Adrenal gland (tissue), 12 donors: ENCODE data around the gene FBLN1. TPM values are rescaled to one million over a fixed set of nuclear protein-coding genes. Genes with fewer than 3 reads are reported as not detected.

Experiments
- DNase-seq, 7 donors: peaks; one replicate each; pipeline ENCODE4 v3.0.0-alpha.2; 2019 to 2020
- H3K27ac ChIP-seq, 5 donors: fragments of 200-600 bp; sonication (generic) in 4 of 5; 1 replicate in 3 of 5; 2 replicates in 2 of 5; pipeline versions ENCODE4 v1.5.1 to v1.8.0; 2016 to 2020; ENCODE audit warnings: mild to moderate bottlenecking in 1 of 5
- H3K27me3 ChIP-seq: fragments of 200-600 bp; 2 replicates; pipeline ENCODE4 v1.8.0; 2021
- H3K36me3 ChIP-seq, 2 donors: fragments of 200-600 bp; replicated peaks in 1 of 2; 1 replicate in 1 of 2; 2 replicates in 1 of 2; pipeline versions ENCODE4 v1.5.1 to v1.8.0; 2018 to 2022
- H3K4me1 ChIP-seq, 2 donors: fragments of 200-600 bp; replicated peaks in 1 of 2; 1 replicate in 1 of 2; 2 replicates in 1 of 2; pipeline versions ENCODE4 v1.5.1 to v1.8.0; 2018 to 2021
- H3K4me3 ChIP-seq, 4 donors: fragments of 200-600 bp; sonication (generic) in 3 of 4; one replicate each; pipeline ENCODE4 v1.5.1; 2016 to 2018
- H3K9me3 ChIP-seq, 3 donors: fragments of 200-600 bp; sonication (generic) in 1 of 3; replicated peaks in 1 of 3; 1 replicate in 2 of 3; 2 replicates in 1 of 3; pipeline versions ENCODE4 v1.5.1 to v1.8.0; 2016 to 2021
- POLR2A ChIP-seq, 2 donors: fragments of 450-650 bp; IDR thresholded peaks; one replicate each; pipeline ENCODE4 v1.6.1; 2017; ENCODE audit warnings: antibody characterized with exemption in 2 of 2, mild to moderate bottlenecking in 2 of 2, moderate library complexity in 1 of 2
- WGBS, 4 donors: extraction: QIAGEN DNeasy Blood & Tissue Kit in 2 of 4; methylation state at CpG; one replicate each; pipeline versions ENCODE4 v1.1.5 to v1.1.7; 2013 to 2017; 5-methylcytosine and 5-hydroxymethylcytosine counted together
- intact Hi-C, 2 donors: fragments of 100-400 bp; cut with DNase I; formaldehyde crosslinking; loops; one replicate each; pipeline versions ENCODE4 v1.14.1 to v1.15.0; 2022 to 2023
- polyA plus RNA-seq, 3 donors: library from polyadenylated mRNA; stranded (reverse); fragments of 200-250 nt in 2 of 3; fragments of 350-450 nt in 1 of 3; fragmentation: Illumina TruSeq in 1 of 3; extraction: RNeasy Lipid Tissue Mini Kit (QIAGEN cat#74804) in 1 of 3; gene quantifications; one replicate each; pipeline ENCODE4 v1.2.3, GENCODE V29; 2013 to 2014
- total RNA-seq, 9 donors: library from RNA; depleted of rRNA in 4 of 9; stranded (reverse); fragments of >200 nt in 4 of 9; fragments of 120-200 nt in 1 of 9; fragmentation: NEBNext Ultra II Directional in 1 of 9; extraction: Animal tissue kit (Norgen Biotek cat#: 25700) in 1 of 9; gene quantifications; one replicate each; pipeline versions ENCODE4 v1.1.0 to v1.2.4, GENCODE V29; 2013 to 2023
- TF ChIP-seq, protein P1 (sequence below), 6 experiments: fragments of 450-650 bp in 4 of 6; fragments of 200-600 bp in 2 of 6; sonication (generic) in 1 of 6; IDR thresholded peaks; 1 replicate in 5 of 6; 2 replicates in 1 of 6; pipeline versions ENCODE4 v1.5.1 to v1.8.0; 2016 to 2021; ENCODE audit warnings: antibody characterized with exemption in 6 of 6, mild to moderate bottlenecking in 2 of 6, moderate library complexity in 1 of 6
- donor health status: healthy with polysubstance abuse.
- donor health status: Bipolar disorder and iron deficiency.
- donor health status: DM: yes; HTN: yes; CAD: no.
- donor health status: DM: no; HTN: no; CAD: no.
- donor health status: DM: no; HTN: no; CAD: no.
- donor health status: DM: yes; HTN: yes; CAD: no.

The FBLN1 gene
- total and polyA plus RNA-seq, 12 donors, result 13.0 to 387 (median 148) TPM

DNA sequence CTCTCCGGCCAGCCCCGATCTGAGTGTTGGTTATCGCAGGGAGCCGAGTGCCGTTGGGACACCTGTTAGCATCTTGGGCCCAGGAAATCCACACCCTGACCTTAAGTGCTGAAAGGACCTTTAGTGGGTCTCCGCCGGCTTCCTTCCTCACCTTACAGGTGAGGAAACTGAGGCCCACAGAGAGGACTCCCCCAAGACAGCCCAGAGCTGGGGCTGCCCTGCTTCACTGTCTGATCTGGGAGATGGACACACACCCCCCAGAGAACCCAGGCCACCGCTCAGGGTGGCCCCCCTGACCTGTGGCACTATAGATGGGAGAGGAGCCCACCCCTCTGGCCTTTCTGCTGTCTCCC lies 73.6 kb downstream of the FBLN1 start:
- Histone ChIP-seq H3K4me3 (no peak overlapping the region), H3K4me1 (peaks cover 0 to 3% of the 10 kb centered on the region in 2 donors), H3K9me3 (no peaks in the 10 kb centered on the region), H3K36me3 (no peaks in the 10 kb centered on the region), H3K27me3 (peaks cover 4% of the 10 kb centered on the region), H3K27ac (no peak overlapping the region)
- 82 to 95% (median 91%) methylated on average over 8 of the region's 8 CpGs for WGBS, 4 donors
- no peak for DNase-seq
- intact Hi-C loops, result loop anchor here (5.0 kb wide), 2 partner anchors 71 to 411 kb away; no protein-coding TSS in a partner anchor
- TF ChIP-seq POLR2A (IDR thresholded peaks at IDR 0.05), result no peak
- TF ChIP-seq, protein P1, sequence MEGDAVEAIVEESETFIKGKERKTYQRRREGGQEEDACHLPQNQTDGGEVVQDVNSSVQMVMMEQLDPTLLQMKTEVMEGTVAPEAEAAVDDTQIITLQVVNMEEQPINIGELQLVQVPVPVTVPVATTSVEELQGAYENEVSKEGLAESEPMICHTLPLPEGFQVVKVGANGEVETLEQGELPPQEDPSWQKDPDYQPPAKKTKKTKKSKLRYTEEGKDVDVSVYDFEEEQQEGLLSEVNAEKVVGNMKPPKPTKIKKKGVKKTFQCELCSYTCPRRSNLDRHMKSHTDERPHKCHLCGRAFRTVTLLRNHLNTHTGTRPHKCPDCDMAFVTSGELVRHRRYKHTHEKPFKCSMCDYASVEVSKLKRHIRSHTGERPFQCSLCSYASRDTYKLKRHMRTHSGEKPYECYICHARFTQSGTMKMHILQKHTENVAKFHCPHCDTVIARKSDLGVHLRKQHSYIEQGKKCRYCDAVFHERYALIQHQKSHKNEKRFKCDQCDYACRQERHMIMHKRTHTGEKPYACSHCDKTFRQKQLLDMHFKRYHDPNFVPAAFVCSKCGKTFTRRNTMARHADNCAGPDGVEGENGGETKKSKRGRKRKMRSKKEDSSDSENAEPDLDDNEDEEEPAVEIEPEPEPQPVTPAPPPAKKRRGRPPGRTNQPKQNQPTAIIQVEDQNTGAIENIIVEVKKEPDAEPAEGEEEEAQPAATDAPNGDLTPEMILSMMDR (IDR thresholded peaks at IDR 0.05), result no peak

DNA sequence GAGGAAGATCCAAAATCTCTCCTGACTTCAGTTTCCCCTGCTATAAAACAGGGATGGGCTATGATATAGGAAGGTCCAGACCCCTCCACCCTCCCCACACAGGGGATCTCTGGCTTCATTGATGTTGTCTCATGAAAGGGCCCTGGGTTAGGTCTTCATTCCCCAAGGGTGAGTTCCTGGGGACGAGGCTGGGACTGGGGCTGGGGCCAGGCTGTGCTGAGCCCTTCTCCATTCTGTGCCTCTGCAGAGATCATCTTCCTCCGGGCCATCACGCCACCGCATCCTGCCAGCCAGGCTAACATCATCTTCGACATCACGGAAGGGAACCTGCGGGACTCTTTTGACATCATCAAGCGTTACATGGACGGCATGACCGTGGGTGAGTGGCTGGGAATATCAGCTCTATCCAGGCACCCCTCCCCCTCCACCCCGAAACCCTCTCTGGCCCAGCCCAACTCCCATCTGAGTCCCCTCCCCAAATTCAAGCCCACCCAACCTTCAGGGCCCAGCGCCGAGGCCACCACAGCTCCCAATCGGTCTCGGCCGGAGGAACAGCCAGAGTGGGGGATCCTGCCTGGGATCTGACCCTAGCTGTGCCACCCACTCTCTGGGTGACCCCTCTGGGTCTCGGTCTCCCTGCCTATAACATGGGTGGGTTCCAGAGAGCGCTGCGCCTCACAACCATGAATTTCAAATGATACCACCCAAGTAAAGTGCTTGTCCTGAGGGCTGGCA lies 74.2 kb downstream of the FBLN1 start:
- no peak for TF ChIP-seq POLR2A (IDR thresholded peaks at IDR 0.05)
- TF ChIP-seq, protein P1 (IDR thresholded peaks at IDR 0.05), result no peak
- intact Hi-C loops, result loop anchor here (5.0 kb wide), 2 partner anchors 70 to 410 kb away; no protein-coding TSS in a partner anchor
- no peak for DNase-seq
- 74 to 92% (median 87%) methylated on average over 8 to 19 of the region's 19 CpGs for WGBS, 4 donors
- H3K36me3 ChIP-seq, result no peaks in the 10 kb centered on the region
- no peak overlapping the region for H3K27ac ChIP-seq
- H3K27me3 ChIP-seq, result peaks cover 4% of the 10 kb centered on the region
- H3K4me1 ChIP-seq, result peaks cover 0 to 3% of the 10 kb centered on the region in 2 donors
- H3K9me3 ChIP-seq, result no peaks in the 10 kb centered on the region
- no peak overlapping the region for H3K4me3 ChIP-seq

DNA sequence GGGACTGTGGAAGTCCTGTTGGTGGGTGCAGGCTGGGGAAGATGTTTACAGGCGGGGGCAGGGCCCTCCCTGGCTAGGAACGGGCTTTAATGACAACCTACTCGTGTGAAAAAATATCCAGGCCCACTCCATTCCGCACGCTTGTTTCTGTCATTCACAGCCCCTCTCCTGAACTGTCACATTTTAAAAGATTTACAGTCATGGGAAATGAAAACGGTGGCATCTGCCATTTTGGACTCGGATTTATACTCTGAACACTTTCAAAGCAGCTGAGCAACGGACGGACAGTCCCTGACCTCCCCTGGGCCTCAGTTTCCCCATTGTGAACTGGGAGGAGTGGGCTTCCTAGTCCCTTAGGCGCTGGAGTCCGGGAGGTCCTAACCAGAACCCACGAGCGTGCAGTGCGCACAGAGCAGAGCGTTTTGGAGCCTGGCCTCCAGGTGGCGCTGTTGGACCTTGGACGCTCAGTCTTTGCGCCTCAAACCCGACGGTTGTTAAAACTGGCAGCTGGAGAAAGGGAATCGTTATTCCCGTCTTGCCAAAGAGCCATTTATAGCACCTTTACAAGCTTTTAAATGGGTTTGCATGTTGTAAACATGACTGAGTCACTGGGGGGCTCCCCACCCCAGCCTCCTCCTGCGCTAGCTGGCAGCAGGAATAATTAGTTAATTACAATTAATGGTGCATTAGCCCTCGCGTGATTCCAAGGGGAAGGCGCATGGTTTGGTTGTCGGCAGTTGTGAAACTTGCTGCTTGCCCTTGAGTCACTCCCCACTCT lies 75.3 kb downstream of the FBLN1 start:
- intact Hi-C loops, result loop anchor here (2.0 to 5.0 kb wide), 3 partner anchors 69 to 409 kb away; partner anchors contain the start of gene WNT7B (in 1 of the 2)
- no peak for TF ChIP-seq POLR2A (IDR thresholded peaks at IDR 0.05)
- TF ChIP-seq, protein P1 (IDR thresholded peaks at IDR 0.05), result peak; percentile 89 to 96 (median 92)

DNA sequence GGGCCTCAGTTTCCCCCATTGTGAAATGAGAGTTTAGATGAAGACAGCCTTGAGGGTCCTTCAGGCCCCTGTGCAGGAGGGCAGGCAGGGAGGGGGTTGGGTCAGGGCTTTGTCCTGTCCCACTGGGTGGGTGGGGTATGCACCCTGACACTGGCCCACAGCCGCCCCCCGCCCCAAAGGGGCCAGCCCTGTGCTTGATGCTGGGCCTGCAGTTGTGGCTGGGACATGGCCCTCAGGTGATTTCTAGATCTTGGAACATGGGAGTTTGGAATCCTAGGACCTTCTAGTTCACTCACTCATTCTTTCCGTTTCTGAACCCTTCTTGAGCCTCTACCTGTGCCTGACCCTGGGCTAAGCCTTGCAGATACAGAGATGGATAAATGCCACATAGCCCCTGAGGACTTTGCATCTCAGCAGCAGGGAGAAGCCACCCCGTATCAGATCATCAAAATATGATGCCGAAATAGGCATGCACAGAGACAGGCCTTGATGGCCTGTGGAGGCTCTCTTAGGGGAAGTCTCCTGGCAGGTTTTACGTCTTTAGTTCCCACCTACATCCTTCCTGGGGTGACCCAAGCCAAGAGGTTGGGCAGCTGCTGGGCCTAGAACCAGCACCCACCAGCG lies 76.0 kb downstream of the FBLN1 start:
- WGBS, 4 donors, result 76 to 83% (median 78%) methylated on average over 5 to 7 of the region's 7 CpGs
- intact Hi-C loops, result loop anchor here (2.0 to 5.0 kb wide), 3 partner anchors 69 to 409 kb away; partner anchors contain the start of gene WNT7B (in 1 of the 2)

More for the DNA sequence above, 75.3 kb downstream of the FBLN1 start:
- Histone ChIP-seq H3K4me1 (peaks cover 0 to 3% of the 10 kb centered on the region in 2 donors), H3K36me3 (no peaks in the 10 kb centered on the region), H3K4me3 (no peak overlapping the region), H3K27ac (no peak overlapping the region), H3K27me3 (peaks cover 4% of the 10 kb centered on the region), H3K9me3 (no peaks in the 10 kb centered on the region)
- 13 to 37% (median 20%) methylated on average over 13 to 27 of the region's 27 CpGs for WGBS, 4 donors
- DNase-seq, result peak; percentile 73 to 91 (median 86)

More for the DNA sequence above, 76.0 kb downstream of the FBLN1 start:
- DNase-seq, result no peak
- Histone ChIP-seq H3K9me3 (no peaks in the 10 kb centered on the region), H3K36me3 (no peaks in the 10 kb centered on the region), H3K4me3 (no peak overlapping the region), H3K27ac (no peak overlapping the region), H3K4me1 (peaks cover 0 to 3% of the 10 kb centered on the region in 2 donors), H3K27me3 (peaks cover 4% of the 10 kb centered on the region)
- TF ChIP-seq POLR2A (IDR thresholded peaks at IDR 0.05), result no peak
- TF ChIP-seq, protein P1 (IDR thresholded peaks at IDR 0.05), result no peak
